Esophagus squamous epithelium (tissue), 5 donors: ENCODE measurements around the gene DCST2. TPM values are rescaled to one million over a fixed set of nuclear protein-coding genes. Genes with fewer than 3 reads are reported as not detected.

Source experiments
- DNase-seq: peaks from one replicate; lab custom pipeline; 2025; lab: John Stamatoyannopoulos, UW
- H3K27ac ChIP-seq, 4 donors: fragments of 200-600 bp; sonication (generic); one replicate each; pipeline ENCODE4 v1.5.1; 2016 to 2019; ENCODE audit warnings: mild to moderate bottlenecking in 1 of 4
- H3K27me3 ChIP-seq, 4 donors: fragments of 200-600 bp; sonication (generic); 1 replicate in 3 of 4; 2 replicates in 1 of 4; pipeline versions ENCODE4 v1.5.1 to v1.6.0; 2017 to 2021; ENCODE audit warnings: antibody characterized with exemption in 1 of 4
- H3K36me3 ChIP-seq, 3 donors: fragments of 200-600 bp; sonication (generic); one replicate each; pipeline ENCODE4 v1.5.1; 2016 to 2019
- H3K4me1 ChIP-seq, 3 donors: fragments of 200-600 bp; sonication (generic); one replicate each; pipeline ENCODE4 v1.5.1; 2017 to 2019
- H3K4me3 ChIP-seq, 4 donors: fragments of 200-600 bp; sonication (generic); 1 replicate in 3 of 4; 2 replicates in 1 of 4; pipeline ENCODE4 v1.5.1; 2016 to 2019; ENCODE audit warnings: mild to moderate bottlenecking in 2 of 4, moderate library complexity in 1 of 4
- H3K9me3 ChIP-seq, 3 donors: fragments of 200-600 bp; sonication (generic); one replicate each; pipeline ENCODE4 v1.5.1; 2016 to 2019
- CTCF ChIP-seq, 6 experiments: fragments of 450-650 bp in 4 of 6; fragments of 200-600 bp in 2 of 6; sonication (generic) in 2 of 6; IDR thresholded peaks; one replicate each; pipeline ENCODE4 v1.5.1; 2016 to 2019; ENCODE audit warnings: antibody characterized with exemption in 6 of 6, mild to moderate bottlenecking in 4 of 6, moderate library complexity in 4 of 6
- POLR2A ChIP-seq, 4 donors: fragments of 450-650 bp; IDR thresholded peaks; one replicate each; pipeline ENCODE4 v1.6.1; 2017; ENCODE audit warnings: antibody characterized with exemption in 4 of 4, mild to moderate bottlenecking in 4 of 4, moderate library complexity in 3 of 4
- WGBS, 2 donors: methylation state at CpG; one replicate each; pipeline ENCODE4 v1.1.5; 2018; 5-methylcytosine and 5-hydroxymethylcytosine counted together
- intact Hi-C: fragments of 100-400 bp; cut with DNase I; formaldehyde crosslinking; loops from one replicate; pipeline ENCODE4 v1.15.0; 2022
- total RNA-seq, 4 donors: library from RNA; depleted of rRNA; stranded (reverse); fragments of >200 nt; gene quantifications; one replicate each; pipeline ENCODE4 v1.1.0, GENCODE V29; 2016
- donor health status: DM: yes; HTN: yes; CAD: no.

The DCST2 gene
- total RNA-seq, 4 donors from 2014 or later = 0.11 to 8.2 (median 0.18) TPM

- Histone ChIP-seq H3K9me3 (no peaks in the 10 kb centered on the region), H3K4me1 (peaks cover 26 to 57% (median 41%) of the 10 kb centered on the region in 3 donors), H3K27ac (peak overlapping the region in 2 of 4 donors; percentile 13 to 27), H3K36me3 (no peaks in the 10 kb centered on the region), H3K4me3 (no peak overlapping the region), H3K27me3 (no peaks in the 10 kb centered on the region)
- 35 to 68% methylated on average over 14 to 16 of the region's 20 CpGs for WGBS, 2 donors
- DNase-seq = no peak
- TF ChIP-seq CTCF (IDR thresholded peaks at IDR 0.05) (peak in 2 of 6 experiments; percentile 14 to 39), POLR2A (IDR thresholded peaks at IDR 0.05) (no peak)
- intact Hi-C loops = no loop called here
Observed at GRCh38 chr1:155034318-155035208, 982 bp upstream of the DCST2 start.

- no peak for TF ChIP-seq CTCF (IDR thresholded peaks at IDR 0.05)
- no peak for TF ChIP-seq POLR2A (IDR thresholded peaks at IDR 0.05)
- H3K27ac ChIP-seq = no peak overlapping the region
- intact Hi-C loops = no loop called here
- no peaks in the 10 kb centered on the region for H3K36me3 ChIP-seq
- WGBS, 2 donors = 82 to 85% methylated on average over 6 to 12 of the region's 12 CpGs
- no peak overlapping the region for H3K4me3 ChIP-seq
- H3K27me3 ChIP-seq = no peaks in the 10 kb centered on the region
- no peaks in the 10 kb centered on the region for H3K9me3 ChIP-seq
- no peak for DNase-seq
- H3K4me1 ChIP-seq = peaks cover 11 to 40% (median 25%) of the 10 kb centered on the region in 3 donors
Observed at GRCh38 chr1:155032886-155033285, 695 bp downstream of the DCST2 start.

GRCh38 chr1:155030899-155031298 is 2.7 kb downstream of the DCST2 start:
- Histone ChIP-seq H3K4me3 (no peak overlapping the region), H3K9me3 (no peaks in the 10 kb centered on the region), H3K27ac (no peak overlapping the region), H3K4me1 (peaks cover 9 to 31% (median 12%) of the 10 kb centered on the region in 3 donors), H3K27me3 (no peaks in the 10 kb centered on the region), H3K36me3 (no peaks in the 10 kb centered on the region)
- TF ChIP-seq CTCF (IDR thresholded peaks at IDR 0.05) = no peak
- no peak for TF ChIP-seq POLR2A (IDR thresholded peaks at IDR 0.05)
- no peak for DNase-seq
- WGBS, 2 donors = 72 to 86% methylated on average over 8 to 11 of the region's 11 CpGs
- intact Hi-C loops = no loop called here

GRCh38 chr1:155030243-155030795 is 3.3 kb downstream of the DCST2 start:
- Histone ChIP-seq H3K4me3 (no peak overlapping the region), H3K36me3 (no peaks in the 10 kb centered on the region), H3K27ac (no peak overlapping the region), H3K4me1 (peaks cover 9 to 34% (median 13%) of the 10 kb centered on the region in 3 donors), H3K27me3 (no peaks in the 10 kb centered on the region), H3K9me3 (no peaks in the 10 kb centered on the region)
- intact Hi-C loops = no loop called here
- TF ChIP-seq POLR2A (IDR thresholded peaks at IDR 0.05) = no peak
- no peak for TF ChIP-seq CTCF (IDR thresholded peaks at IDR 0.05)
- DNase-seq = no peak
- WGBS, 2 donors = 50 to 82% methylated on average over 2 to 7 of the region's 15 CpGs
